Nephron progenitor cell (in vitro differentiated cells): ENCODE measurements around the gene KIR2DL3.
"Not testable (repeated sequence)": the region's sequence is repeated elsewhere in the genome, so short reads cannot be mapped to it uniquely, and the experiment has no call there.

Source experiments
- DNase-seq: peaks from one replicate; pipeline ENCODE4 v3.0.0; 2021
- H3K27ac Mint-ChIP-seq: 2 replicates; pipeline ENCODE4 v1.8.0; 2021; ENCODE audit warnings: mild to moderate bottlenecking, moderate library complexity, mixed read lengths
- H3K27me3 Mint-ChIP-seq: 2 replicates; pipeline ENCODE4 v1.8.0; 2021; ENCODE audit warnings: mild to moderate bottlenecking, low read depth, mixed read lengths; ENCODE audit not compliant: poor library complexity
- H3K36me3 Mint-ChIP-seq: 2 replicates; pipeline ENCODE4 v1.8.0; 2021; ENCODE audit warnings: low read depth, mixed read lengths
- H3K4me1 Mint-ChIP-seq: 2 replicates; pipeline ENCODE4 v1.8.0; 2021; ENCODE audit warnings: mixed read lengths
- H3K4me3 Mint-ChIP-seq: 2 replicates; pipeline ENCODE4 v1.8.0; 2021; ENCODE audit warnings: mild to moderate bottlenecking, moderate library complexity, mixed read lengths
- H3K9me3 Mint-ChIP-seq: 2 replicates; pipeline ENCODE4 v1.8.0; 2021; ENCODE audit warnings: mild to moderate bottlenecking, moderate library complexity, mixed read lengths
- CTCF ChIP-seq: fragments of 200-600 bp; sonication (generic); IDR thresholded peaks from 2 replicates; pipeline ENCODE4 v1.5.0; 2021; ENCODE audit warnings: antibody characterized with exemption

KIR2DL3 gene

GRCh38 chr19:54704928-54705327 lies 33.4 kb upstream of the KIR2DL3 start:
- H3K27ac Mint-ChIP-seq, result no peak overlapping the region
- peaks cover 4% of the 10 kb centered on the region for H3K27me3 Mint-ChIP-seq
- H3K9me3 Mint-ChIP-seq, result peaks cover 89% of the 10 kb centered on the region
- DNase-seq, result no peak
- no peaks in the 10 kb centered on the region for H3K4me1 Mint-ChIP-seq
- H3K36me3 Mint-ChIP-seq, result no peaks in the 10 kb centered on the region
- no peak overlapping the region for H3K4me3 Mint-ChIP-seq
- no peak for TF ChIP-seq CTCF

GRCh38 chr19:54707962-54708361 lies 30.4 kb upstream of the KIR2DL3 start:
- H3K27me3 Mint-ChIP-seq, result peaks cover 4% of the 10 kb centered on the region
- H3K4me3 Mint-ChIP-seq, result no peak overlapping the region
- no peak for TF ChIP-seq CTCF
- no peak for DNase-seq
- H3K36me3 Mint-ChIP-seq, result no peaks in the 10 kb centered on the region
- peaks cover 79% of the 10 kb centered on the region for H3K9me3 Mint-ChIP-seq
- no peaks in the 10 kb centered on the region for H3K4me1 Mint-ChIP-seq
- H3K27ac Mint-ChIP-seq, result no peak overlapping the region

- Mint-ChIP-seq H3K27ac (no peak overlapping the region), H3K9me3 (peaks cover 78% of the 10 kb centered on the region), H3K36me3 (no peaks in the 10 kb centered on the region), H3K4me1 (no peaks in the 10 kb centered on the region), H3K4me3 (no peak overlapping the region), H3K27me3 (peaks cover 4% of the 10 kb centered on the region)
- no peak for DNase-seq
- no peak for TF ChIP-seq CTCF
Observed at GRCh38 chr19:54708781-54709180, 29.5 kb upstream of the KIR2DL3 start.

GRCh38 chr19:54709212-54709948 lies 28.9 kb upstream of the KIR2DL3 start:
- no peaks in the 10 kb centered on the region for H3K36me3 Mint-ChIP-seq
- no peak for TF ChIP-seq CTCF
- peaks cover 77% of the 10 kb centered on the region for H3K9me3 Mint-ChIP-seq
- H3K4me3 Mint-ChIP-seq, result no peak overlapping the region
- H3K4me1 Mint-ChIP-seq, result no peaks in the 10 kb centered on the region
- no peak overlapping the region for H3K27ac Mint-ChIP-seq
- peaks cover 4% of the 10 kb centered on the region for H3K27me3 Mint-ChIP-seq
- DNase-seq, result no peak

GRCh38 chr19:54709956-54710355 lies 28.4 kb upstream of the KIR2DL3 start:
- H3K4me3 Mint-ChIP-seq, DNase-seq, H3K27me3 Mint-ChIP-seq, H3K27ac Mint-ChIP-seq, H3K36me3 Mint-ChIP-seq, H3K4me1 Mint-ChIP-seq: not testable (repeated sequence)
- H3K9me3 Mint-ChIP-seq, result peaks cover 73% of the 10 kb centered on the region

GRCh38 chr19:54724142-54724541 lies 14.2 kb upstream of the KIR2DL3 start, which contains the start of gene KIR3DL3:
Gene KIR3DL3, plus strand, starts transcription at chr19:54724442. Its CDS starts 55 bp downstream, at chr19:54724497.
- TF ChIP-seq CTCF, result no peak
- peaks cover 3% of the 10 kb centered on the region for H3K27me3 Mint-ChIP-seq
- peaks cover 4% of the 10 kb centered on the region for H3K36me3 Mint-ChIP-seq
- H3K4me1 Mint-ChIP-seq, result no peaks in the 10 kb centered on the region
- peaks cover 99% of the 10 kb centered on the region for H3K9me3 Mint-ChIP-seq
- H3K4me3 Mint-ChIP-seq, result no peak within 1 kb of the TSS
- no peak for DNase-seq
- no peak within 1 kb of the TSS for H3K27ac Mint-ChIP-seq
